Fibroblast of mammary gland (primary cell): Measurements from ENCODE around the gene NR2C2.

Source experiments
- DNase-seq: peaks from one replicate; pipeline ENCODE4 v3.0.0-alpha.2; 2010; ENCODE audit warnings: low read depth
- H3K4me3 ChIP-seq: 2 replicates; pipeline ENCODE4 v1.5.1; 2011; ENCODE audit warnings: low read depth, mild to moderate bottlenecking, low read length, moderate library complexity; ENCODE audit not compliant: control insufficient read depth
- CTCF ChIP-seq: conservative IDR thresholded peaks from 2 replicates; pipeline ENCODE4 v1.5.1; 2011; ENCODE audit warnings: low read depth, low read length, inconsistent platforms; ENCODE audit not compliant: control insufficient read depth, insufficient read depth

NR2C2 gene

GRCh38 chr3:14984581-14985113 is 37.3 kb downstream of the NR2C2 start:
- H3K4me3 ChIP-seq = no peak overlapping the region
- no peak for TF ChIP-seq CTCF
- DNase-seq = no peak

GRCh38 chr3:14988988-14989394 is 41.6 kb downstream of the NR2C2 start:
- TF ChIP-seq CTCF = no peak

GRCh38 chr3:14989943-14990779 is 42.8 kb downstream of the NR2C2 start:
- H3K4me3 ChIP-seq = no peak overlapping the region
- TF ChIP-seq CTCF = no peak
- peak; percentile 20 for DNase-seq

More at GRCh38 chr3:14988988-14989394, 41.6 kb downstream of the NR2C2 start:
- no peak overlapping the region for H3K4me3 ChIP-seq
- peak; percentile 1 for DNase-seq

- TF ChIP-seq CTCF = no peak
- H3K4me3 ChIP-seq = no peak overlapping the region
- no peak for DNase-seq
These were observed 43.4 kb downstream of the NR2C2 start for GRCh38 chr3:14990780-14991148.

GRCh38 chr3:14991151-14991742 is 43.9 kb downstream of the NR2C2 start:
- no peak for TF ChIP-seq CTCF
- no peak overlapping the region for H3K4me3 ChIP-seq
- DNase-seq = no peak

- H3K4me3 ChIP-seq = no peak overlapping the region
- TF ChIP-seq CTCF = no peak
- no peak for DNase-seq
These were observed 44.6 kb downstream of the NR2C2 start for GRCh38 chr3:14991818-14992612.
